ENCODE measurements around the gene LRWD1. TPM values are rescaled to one million over a fixed set of nuclear protein-coding genes. Genes with fewer than 3 reads are reported as not detected.
A peak's percentile ranks its signal among the peaks of the same experiment; 100 is the strongest.

The LRWD1 gene
- total RNA-seq, 2 experiments from 2014 or later: 39.1 to 68.2 TPM

DNA sequence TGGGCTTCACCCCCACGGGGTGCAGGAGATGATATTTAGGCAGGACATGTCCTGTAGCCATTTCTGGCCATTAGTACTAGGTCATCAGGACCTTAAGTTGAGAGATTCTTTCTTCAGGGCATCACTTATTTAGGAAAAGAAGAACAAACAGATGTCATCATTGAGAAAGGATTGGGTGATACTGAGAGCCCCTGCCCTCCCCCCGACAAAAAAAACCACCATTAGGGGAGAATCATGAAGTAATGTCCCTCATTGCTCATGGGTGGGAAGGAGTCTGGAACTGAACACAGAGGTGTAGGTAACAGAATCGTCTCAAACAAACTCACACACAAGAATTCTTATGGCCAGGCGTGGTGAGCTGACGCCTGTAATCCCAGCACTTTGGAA, 37.8 kb upstream of the LRWD1 start:
- H3K36me3 ChIP-seq (ENCODE audit: insufficient read depth, low read length): peaks cover 50% of the 10 kb centered on the region
- peak overlapping the region; percentile 52 for H3K4me3 ChIP-seq (ENCODE audit: low read depth, low read length, poor library complexity, severe bottlenecking)
- H3K4me1 ChIP-seq (ENCODE audit: insufficient read depth, low read length, poor library complexity, severe bottlenecking): peaks cover 96% of the 10 kb centered on the region
- BruUV-seq (replicated peaks): no TSS peak
- intact Hi-C loops (cut with micrococcal nuclease; ENCODE audit: unreplicated experiment): no loop called here
- no peaks in the 10 kb centered on the region for H4K20me1 ChIP-seq (ENCODE audit: insufficient read depth, low read length)
- H2AFZ ChIP-seq (ENCODE audit: low read length): no peak overlapping the region
- ChIA-PET CTCF (ENCODE audit: unreplicated experiment) (no interaction called here), POLR2A (interaction anchor here (0.6 to 4.6 kb wide), 8 partner anchors 8 to 139 kb away, joined by 3 to 40 read pairs (median 14); no protein-coding TSS in a partner anchor)
- H3K27ac ChIP-seq (ENCODE audit: low read depth, low read length, poor library complexity, severe bottlenecking): peak overlapping the region; percentile 97
- no peaks in the 10 kb centered on the region for H3K9me3 ChIP-seq (ENCODE audit: low read length)
- peaks cover 13% of the 10 kb centered on the region; the same call in 1 of the 2 replicates for H3K79me2 ChIP-seq (ENCODE audit: insufficient read depth, low read depth, low read length)
- H3K9me2 ChIP-seq (ENCODE audit: insufficient read depth, low read length): no peaks in the 10 kb centered on the region
- H3K4me2 ChIP-seq (ENCODE audit: low read length): peak overlapping the region; percentile 97
- no peak for TF ChIP-seq EZH2phosphoT487 (IDR thresholded peaks at IDR 0.05; ENCODE audit: borderline replicate concordance, low read depth, low read length)
- TF ChIP-seq, protein P1, sequence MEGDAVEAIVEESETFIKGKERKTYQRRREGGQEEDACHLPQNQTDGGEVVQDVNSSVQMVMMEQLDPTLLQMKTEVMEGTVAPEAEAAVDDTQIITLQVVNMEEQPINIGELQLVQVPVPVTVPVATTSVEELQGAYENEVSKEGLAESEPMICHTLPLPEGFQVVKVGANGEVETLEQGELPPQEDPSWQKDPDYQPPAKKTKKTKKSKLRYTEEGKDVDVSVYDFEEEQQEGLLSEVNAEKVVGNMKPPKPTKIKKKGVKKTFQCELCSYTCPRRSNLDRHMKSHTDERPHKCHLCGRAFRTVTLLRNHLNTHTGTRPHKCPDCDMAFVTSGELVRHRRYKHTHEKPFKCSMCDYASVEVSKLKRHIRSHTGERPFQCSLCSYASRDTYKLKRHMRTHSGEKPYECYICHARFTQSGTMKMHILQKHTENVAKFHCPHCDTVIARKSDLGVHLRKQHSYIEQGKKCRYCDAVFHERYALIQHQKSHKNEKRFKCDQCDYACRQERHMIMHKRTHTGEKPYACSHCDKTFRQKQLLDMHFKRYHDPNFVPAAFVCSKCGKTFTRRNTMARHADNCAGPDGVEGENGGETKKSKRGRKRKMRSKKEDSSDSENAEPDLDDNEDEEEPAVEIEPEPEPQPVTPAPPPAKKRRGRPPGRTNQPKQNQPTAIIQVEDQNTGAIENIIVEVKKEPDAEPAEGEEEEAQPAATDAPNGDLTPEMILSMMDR (conservative IDR thresholded peaks at IDR 0.05; ENCODE audit: low read length): no peak
- DNase-seq (ENCODE audit: low spot score): no peak

DNA sequence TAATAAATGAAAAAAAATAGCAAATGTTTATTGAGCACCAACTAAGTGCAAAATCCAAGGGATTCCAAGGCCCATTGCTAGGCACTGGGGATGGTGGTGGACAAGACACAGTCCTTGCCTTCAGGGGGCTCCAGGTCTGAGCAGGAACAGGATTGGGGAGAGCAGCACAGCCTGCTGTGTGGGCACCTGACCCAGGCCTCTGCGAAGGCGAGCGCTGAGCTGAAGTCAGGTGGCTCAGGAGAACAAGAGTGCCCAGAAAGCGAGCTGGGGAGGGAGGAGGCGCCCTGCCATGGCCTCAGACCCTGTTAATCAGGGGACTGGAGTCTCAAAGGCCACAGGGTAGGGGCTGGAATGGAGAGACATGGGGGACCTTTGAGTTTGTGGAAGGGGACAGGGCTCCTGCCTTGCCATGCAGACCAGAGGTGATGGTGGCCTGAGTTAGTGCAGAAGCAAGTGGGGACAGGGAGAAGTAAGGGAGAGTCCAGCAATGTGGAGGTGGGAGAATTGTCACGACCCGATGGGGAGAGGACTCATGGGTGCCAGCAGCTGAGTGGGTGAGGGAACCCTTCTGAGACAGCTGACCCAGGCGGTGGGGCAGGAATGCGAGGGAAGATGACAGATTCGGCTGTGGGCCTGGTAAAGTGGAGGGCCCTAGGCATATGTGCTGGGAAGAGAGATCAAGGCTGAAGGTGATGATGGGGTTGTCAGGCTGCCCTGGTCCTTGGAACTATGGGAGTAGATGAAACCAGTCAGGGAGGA, 35.5 kb upstream of the LRWD1 start:
- POLR2A ChIA-PET: interaction anchor here (0.9 kb wide), 2 partner anchors 11 to 35 kb away, joined by 3 read pairs; no protein-coding TSS in a partner anchor
- peak overlapping the region; percentile 94 for H3K27ac ChIP-seq (ENCODE audit: low read depth, low read length, poor library complexity, severe bottlenecking)
- TF ChIP-seq EZH2phosphoT487 (IDR thresholded peaks at IDR 0.05; ENCODE audit: borderline replicate concordance, low read depth, low read length): no peak
- TF ChIP-seq, protein P1 (conservative IDR thresholded peaks at IDR 0.05; ENCODE audit: low read length): no peak

More for the DNA sequence above, 35.5 kb upstream of the LRWD1 start:
- Histone ChIP-seq H3K4me1 (ENCODE audit: insufficient read depth, low read length, poor library complexity, severe bottlenecking) (peaks cover 85% of the 10 kb centered on the region), H3K4me3 (ENCODE audit: low read depth, low read length, poor library complexity, severe bottlenecking) (no peak overlapping the region), H3K4me2 (ENCODE audit: low read length) (no peak overlapping the region), H2AFZ (ENCODE audit: low read length) (no peak overlapping the region), H3K9me3 (ENCODE audit: low read length) (no peaks in the 10 kb centered on the region), H3K79me2 (ENCODE audit: insufficient read depth, low read depth, low read length) (peaks cover 21% of the 10 kb centered on the region), H4K20me1 (ENCODE audit: insufficient read depth, low read length) (no peaks in the 10 kb centered on the region), H3K9me2 (ENCODE audit: insufficient read depth, low read length) (no peaks in the 10 kb centered on the region), H3K36me3 (ENCODE audit: insufficient read depth, low read length) (peaks cover 36% of the 10 kb centered on the region)
- CTCF ChIA-PET (ENCODE audit: unreplicated experiment): no interaction called here
- intact Hi-C loops (cut with micrococcal nuclease; ENCODE audit: unreplicated experiment): no loop called here
- DNase-seq (ENCODE audit: low spot score): no peak
- no TSS peak for BruUV-seq (replicated peaks)
